OCI-LY7 (cell line): ENCODE measurements around the gene GALNT17.

Experiments used
- EZH2phosphoT487 ChIP-seq: fragments of 200-600 bp; sonication (generic); IDR thresholded peaks from 2 replicates; pipeline ENCODE4 v1.6.1; 2018; ENCODE audit warnings: low read depth, borderline replicate concordance, mild to moderate bottlenecking, mixed run types, antibody characterized with exemption, low read length, moderate library complexity, mixed read lengths
- TF ChIP-seq, protein P1 (sequence below): fragments of 200-600 bp; sonication (generic); conservative IDR thresholded peaks from 2 replicates; pipeline ENCODE4 v1.5.1; 2014; ENCODE audit warnings: mild to moderate bottlenecking, antibody characterized with exemption, low read length, moderate library complexity, mixed read lengths

DNA sequence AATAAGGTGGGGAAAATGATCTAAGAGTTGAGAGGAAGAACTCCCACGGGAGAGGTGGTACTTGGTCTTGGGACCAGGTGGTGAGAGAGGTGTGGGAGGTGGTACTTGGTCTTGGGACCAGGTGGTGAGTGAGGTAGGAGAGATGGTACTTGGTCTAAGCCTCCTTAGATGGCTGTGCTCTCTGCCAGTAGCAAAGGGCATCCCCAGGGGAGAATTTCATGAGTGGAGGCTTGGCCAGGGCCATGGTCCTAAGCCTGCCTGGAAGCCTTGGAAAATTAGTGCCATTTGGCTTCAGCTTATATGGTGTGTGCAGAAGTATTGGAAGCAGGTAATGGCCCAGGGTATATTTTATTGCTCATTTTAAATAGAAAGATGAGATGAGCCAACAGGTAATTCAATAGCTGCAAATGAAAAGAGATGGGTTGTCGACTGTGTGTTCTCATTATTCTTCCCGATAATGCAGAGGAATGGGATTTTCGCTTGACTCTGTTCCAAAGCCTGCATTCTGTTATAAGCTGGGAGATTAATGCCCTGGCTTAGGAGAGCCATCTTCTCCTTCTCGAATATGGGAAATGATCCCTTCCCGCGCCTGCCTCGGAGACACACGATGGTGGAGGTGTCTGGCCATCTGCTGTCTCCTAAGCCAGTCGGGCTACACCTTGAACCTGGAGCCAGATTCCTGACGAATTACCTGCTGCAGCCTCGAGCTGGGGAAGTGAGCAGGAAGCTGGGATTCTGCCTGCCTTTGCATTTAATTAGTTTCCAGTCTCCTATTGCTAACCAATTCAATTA, 287.8 kb downstream of the GALNT17 start:
- TF ChIP-seq, protein P1, sequence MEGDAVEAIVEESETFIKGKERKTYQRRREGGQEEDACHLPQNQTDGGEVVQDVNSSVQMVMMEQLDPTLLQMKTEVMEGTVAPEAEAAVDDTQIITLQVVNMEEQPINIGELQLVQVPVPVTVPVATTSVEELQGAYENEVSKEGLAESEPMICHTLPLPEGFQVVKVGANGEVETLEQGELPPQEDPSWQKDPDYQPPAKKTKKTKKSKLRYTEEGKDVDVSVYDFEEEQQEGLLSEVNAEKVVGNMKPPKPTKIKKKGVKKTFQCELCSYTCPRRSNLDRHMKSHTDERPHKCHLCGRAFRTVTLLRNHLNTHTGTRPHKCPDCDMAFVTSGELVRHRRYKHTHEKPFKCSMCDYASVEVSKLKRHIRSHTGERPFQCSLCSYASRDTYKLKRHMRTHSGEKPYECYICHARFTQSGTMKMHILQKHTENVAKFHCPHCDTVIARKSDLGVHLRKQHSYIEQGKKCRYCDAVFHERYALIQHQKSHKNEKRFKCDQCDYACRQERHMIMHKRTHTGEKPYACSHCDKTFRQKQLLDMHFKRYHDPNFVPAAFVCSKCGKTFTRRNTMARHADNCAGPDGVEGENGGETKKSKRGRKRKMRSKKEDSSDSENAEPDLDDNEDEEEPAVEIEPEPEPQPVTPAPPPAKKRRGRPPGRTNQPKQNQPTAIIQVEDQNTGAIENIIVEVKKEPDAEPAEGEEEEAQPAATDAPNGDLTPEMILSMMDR, result no peak
- TF ChIP-seq EZH2phosphoT487, result no peak
